SIG-M5 treated with dmso at 0.1 percent for 504 hours (cell line): ENCODE data around the gene ANTXR1.
"Not testable (repeated sequence)": the region's sequence is repeated elsewhere in the genome, so short reads cannot be mapped to it uniquely, and the experiment has no call there.

ENCODE experiments used
- DNase-seq: peaks from one replicate; lab custom pipeline; 2025; ENCODE audit not compliant: unreplicated experiment; lab: John Stamatoyannopoulos, UW

Gene ANTXR1

DNA sequence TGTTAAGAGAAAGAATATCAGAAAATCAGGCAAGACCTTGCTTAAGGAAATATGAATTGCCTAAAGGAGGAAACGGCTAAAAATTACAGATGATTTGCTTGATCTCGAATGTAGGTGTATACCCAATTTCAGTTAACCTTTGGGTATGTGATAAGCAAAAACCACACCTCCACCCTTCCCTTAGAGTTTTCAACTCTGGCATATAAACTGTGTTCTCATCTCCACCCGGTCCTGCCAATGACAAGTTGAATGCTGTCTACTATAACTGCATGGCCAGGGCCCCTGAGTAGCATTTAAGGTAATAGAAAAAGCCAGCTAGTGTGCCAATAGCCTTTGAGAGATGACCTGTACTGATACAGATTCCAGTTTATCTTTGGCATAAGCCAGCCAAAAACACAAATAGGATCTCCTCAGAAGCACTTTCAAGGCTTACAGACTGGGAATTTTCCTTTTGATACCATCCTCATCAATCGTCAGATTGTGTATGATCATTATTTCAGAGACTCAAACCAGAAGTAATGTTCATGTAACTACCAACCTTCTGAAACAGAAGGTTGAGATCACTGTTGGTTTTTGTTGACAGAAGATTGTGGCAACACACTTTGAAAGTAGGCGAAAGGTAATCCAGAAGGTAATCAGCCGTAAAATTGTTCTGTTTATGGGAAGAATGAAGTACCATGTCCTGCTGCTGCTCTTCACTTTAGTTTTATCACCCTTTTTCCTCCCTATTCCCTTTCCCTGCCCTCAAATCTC lies 211.0 kb downstream of the ANTXR1 start:
- DNase-seq: no peak

DNA sequence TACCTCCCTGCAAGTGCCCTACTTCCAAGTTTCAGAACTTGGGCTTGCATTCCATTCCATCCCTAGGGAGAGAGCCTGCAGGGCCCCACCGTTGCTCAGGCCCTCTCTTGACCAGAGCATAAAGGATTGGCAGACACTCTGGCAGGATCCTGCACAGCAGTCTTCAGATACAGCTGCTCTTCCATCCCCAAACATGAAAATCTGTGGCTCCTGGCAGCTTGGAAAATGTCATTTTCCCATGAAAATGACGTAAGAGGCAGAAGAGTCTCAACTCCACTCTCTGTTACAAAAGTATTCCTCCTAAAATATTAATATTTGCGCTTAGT lies 211.5 kb downstream of the ANTXR1 start:
- no peak for DNase-seq

DNA sequence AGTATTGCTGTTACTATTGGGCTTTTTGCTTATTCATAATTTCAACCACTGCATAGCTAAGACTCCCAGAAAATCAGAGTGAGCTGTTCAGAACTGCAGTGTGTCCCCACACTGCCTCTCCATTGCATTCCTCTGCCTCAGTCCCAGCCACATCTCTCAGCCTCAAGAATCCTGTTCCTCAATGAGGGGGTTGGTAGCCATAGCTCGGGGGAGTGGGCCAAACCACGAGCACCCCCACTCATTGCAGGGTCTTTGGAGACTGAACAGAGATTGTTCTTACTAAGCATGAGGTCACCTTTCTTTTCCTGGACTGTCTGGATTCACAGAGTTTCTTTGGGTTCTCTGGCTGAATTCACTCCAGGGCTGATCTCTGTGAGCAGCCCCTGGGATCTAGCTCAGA lies 213.0 kb downstream of the ANTXR1 start:
- no peak for DNase-seq

DNA sequence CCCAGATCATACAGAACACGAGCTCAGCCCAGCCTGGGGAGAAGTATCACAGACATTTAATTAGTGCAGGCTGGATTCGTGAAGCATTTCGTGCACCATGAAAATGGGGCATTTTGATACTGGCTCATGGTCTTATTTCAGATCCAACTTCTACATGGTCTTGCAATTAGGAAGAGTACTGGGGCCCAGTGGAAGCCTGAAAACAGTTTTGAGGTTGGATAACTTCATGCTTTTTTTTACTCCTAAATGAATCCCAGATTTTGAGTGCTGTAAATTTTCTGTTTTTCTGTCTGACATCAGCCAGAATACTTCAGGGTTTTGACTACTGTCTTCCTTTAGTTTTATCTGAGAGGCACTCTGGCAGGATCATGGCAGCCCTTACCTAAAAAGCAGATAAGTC lies 213.9 kb downstream of the ANTXR1 start:
- DNase-seq: no peak

DNA sequence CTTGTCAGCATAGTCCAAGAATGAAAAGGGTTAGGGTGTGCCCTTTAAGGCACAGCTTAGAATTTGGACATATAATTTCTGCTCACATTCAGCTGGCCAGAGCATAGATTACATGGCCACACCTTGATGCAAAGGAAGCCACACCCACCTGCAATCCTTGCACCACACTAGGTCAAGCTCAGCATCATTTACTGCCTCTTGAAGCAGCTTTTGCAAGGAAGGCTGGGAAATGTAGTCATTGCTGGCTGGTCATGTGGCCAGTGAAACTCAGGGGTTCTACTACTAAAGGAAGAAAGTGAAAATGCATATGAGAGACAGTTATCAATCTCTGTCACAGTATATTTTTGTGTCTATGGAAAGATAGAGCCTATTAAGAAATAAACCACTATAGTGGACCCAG lies 214.7 kb downstream of the ANTXR1 start:
- no peak for DNase-seq

DNA sequence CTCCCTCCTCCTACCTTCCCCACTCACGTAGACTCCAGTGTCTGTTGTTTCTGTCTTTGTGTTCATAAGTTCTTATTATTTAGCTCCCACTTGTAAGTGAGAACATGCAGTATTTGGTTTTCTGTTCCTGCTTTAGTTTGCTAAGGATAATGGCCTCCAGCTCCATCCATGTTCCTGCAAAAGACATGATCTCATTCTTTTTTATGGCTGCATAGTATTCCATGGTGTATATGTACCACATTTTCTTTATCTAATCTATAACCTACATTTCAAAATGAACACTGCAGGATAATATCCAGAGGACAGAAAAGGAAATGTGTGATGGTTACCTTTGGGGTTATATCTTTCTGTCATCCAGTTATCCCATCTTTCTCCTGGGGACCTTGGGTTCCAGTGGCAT lies 218.0 kb downstream of the ANTXR1 start:
- not testable (repeated sequence) for DNase-seq

DNA sequence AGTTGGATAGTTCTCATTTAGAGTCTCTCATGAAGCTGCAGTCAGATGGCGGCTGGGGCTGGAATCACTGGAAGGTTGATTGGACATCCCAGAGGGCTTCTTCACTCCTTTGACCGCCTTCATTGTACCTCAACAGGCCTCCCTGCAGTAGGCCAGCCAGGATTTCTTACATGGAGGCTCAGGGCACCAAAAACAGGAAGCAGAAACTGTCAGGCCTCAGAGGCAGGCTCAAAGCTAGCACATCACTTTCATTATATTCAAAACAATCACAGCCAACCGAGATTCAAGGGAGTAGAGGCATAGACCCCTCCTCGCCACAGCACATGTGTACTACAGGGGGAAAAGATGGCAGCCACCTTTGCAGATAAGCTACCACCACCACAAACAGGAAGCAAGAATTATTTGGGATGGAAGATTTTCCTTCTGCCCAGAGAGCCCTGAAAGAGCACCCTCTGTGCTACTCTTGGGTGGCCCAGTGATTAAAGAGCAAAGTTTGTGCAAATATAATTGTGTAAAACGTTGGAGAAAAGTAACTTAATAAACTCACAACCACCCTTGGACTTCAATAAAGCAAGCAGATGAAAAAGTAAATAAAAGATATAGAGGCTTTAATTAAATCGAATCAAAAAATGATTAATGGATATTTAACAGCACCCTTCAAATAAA lies 218.8 kb downstream of the ANTXR1 start:
- peak; percentile 10 for DNase-seq

DNA sequence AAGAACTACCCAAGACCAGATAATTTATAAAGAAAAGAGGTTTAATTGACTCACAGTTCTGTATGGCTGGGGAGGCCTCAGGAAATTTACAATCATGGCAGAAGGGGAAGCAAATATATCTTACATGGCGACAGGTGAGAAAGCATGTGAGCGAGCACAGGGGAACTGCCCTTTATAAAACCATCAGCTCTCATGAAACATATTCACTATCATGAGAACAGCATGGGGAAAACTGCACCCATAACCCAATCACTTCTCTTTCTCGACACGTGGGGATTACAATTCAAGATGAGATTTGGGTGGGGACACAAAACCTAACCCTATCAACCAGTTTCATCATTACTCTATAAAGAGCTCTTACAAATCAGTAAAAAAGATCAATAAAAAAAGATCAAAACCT lies 222.9 kb downstream of the ANTXR1 start:
- DNase-seq: not testable (repeated sequence)

DNA sequence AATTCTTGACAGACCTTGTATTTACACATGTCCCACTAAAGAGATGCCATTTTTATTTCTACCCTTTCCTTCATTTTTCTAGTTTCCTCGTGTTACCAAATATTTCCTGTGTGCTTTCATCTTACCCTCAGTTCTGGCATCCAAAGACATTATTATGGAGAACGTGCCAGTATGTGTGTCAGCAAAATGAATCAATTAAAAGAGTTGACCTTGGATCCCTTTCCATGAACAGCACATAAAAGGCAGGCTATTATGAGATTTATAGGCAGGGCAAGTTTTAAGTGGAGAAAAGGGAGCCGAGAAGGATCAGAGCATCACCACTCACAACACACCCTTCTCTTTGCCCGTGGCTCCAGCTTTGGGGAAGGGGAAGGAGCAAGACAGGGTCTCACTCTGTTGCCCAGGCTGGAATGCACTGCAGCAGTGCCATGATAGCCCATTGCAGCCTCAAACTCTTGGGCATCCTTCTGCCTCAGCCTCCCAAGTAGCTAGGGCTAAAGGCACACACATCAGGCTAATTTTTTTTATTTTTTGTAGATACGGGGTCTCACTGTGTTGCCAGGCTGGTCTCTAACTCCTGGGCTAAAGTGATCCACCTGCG lies 224.2 kb downstream of the ANTXR1 start:
- DNase-seq: no peak

DNA sequence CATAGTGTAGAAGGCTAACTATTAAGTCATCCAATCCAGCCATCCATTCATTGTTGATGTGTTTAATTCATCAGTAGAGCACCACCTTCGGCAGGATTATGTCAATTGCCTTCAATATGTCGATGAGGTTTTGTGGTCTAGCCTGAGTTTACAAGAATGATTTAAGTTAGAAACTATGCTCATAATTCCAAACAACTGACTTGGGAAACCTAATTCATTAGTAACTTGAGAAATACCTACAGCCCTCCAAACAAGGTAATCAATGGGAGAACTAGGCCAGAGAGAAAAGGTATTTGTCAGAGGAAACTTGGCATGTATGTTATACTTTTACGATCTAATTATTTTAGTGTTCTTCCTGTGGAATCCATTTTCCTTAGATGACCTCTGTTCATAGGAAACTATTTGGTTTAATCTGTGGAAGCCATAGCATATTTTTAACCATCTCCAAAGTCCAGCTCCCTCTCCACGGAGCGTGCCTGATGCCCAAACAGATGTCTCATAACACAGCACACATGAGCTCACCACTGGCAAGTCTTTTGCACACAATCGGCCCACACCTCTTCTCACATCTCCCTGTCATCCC lies 225.6 kb downstream of the ANTXR1 start:
- DNase-seq: no peak

DNA sequence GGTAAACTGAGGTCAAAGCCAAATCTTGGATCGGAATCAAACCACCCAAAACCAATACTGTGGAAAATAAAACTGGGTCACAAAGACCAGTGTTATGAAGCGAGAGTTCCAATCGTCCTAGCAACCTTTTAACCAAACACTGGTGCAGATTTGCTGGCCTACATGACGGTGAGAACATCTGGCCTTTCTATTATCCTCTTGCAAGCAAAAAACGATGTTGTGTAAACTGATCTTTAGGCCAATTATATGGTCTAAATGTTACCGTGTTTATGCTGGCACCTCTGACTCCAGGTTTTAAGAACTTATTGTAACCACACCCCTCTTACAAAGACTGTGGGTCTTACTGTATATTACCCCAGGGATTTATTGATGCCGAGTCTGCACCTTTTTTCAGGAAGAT lies 228.1 kb downstream of the ANTXR1 start:
- no peak for DNase-seq

DNA sequence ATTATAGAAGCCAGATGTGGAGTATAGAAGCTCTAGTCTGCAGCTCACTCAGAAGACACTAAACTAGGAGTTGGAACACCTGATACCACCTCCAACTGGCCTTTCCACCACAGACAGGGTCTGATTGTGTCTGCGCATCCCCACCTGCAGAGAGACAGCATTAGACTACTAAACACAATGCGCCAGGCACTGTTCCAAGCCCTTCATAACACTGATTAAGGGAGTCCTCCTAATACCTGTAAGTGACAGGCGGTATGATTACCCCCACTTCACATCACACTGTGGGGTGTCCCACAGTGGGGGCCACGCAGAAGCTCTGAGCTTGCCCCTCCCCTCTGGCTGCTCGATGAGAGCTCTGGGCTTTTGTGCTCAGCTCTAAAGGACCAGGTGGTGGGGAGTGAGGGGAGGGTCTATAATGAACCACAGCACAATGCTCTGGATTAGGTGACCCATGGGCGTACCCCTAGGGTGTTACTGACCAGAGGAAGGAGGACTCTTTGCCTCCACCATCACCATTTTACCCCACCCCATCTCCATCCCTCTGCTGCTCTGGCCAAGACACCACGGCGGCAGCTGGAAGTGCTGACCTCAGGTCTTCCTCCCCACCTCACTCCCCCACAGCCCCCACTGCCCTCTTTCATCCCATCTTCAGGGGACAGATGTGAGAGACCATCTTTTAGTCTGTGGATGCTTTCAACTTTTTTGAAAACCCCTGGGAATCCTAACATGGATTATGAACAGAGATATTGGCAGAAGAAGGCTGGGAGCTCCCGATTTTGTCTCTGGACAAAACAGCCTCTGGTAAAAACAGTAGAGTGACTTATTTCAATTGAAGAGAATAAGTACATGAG lies 228.9 kb downstream of the ANTXR1 start:
- DNase-seq: no peak

DNA sequence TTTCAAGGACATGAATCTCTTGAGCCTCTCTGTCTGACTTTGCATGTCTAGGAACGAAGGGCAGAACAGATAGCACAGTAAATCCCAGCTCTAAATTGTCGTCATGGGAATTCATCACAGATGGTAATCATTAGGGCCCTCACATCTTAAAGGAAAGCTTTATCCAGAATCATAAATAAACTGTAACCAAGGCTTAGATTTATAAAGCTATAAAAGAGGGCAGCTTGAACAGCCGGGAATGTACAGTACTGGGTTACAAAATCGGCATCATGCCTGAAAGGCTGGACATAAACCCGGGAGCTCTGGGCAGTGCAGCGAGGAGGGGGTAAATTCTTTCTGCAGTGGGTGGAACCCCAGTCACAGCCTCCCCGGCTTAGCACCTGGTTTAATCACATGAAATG lies 229.7 kb downstream of the ANTXR1 start:
- DNase-seq: no peak

DNA sequence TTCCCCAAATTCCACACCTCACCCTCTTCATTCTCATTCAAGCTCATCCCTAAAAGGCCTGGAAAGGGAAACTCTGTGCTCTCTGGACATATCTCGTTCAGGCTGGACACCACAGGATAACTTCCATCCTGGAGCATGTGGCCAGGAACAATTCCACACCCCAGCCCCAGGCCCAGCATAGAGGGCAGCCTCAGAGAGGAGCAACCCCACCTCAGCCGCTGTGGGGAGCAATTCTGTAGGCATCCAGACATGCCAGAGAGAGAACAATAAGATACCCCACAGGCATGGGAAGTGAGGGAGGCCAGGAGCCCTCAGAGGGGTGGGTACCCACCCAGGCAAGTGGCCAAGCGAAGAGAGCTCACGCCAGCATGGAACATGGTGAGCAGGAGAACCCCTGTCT lies 230.7 kb downstream of the ANTXR1 start:
- no peak for DNase-seq

DNA sequence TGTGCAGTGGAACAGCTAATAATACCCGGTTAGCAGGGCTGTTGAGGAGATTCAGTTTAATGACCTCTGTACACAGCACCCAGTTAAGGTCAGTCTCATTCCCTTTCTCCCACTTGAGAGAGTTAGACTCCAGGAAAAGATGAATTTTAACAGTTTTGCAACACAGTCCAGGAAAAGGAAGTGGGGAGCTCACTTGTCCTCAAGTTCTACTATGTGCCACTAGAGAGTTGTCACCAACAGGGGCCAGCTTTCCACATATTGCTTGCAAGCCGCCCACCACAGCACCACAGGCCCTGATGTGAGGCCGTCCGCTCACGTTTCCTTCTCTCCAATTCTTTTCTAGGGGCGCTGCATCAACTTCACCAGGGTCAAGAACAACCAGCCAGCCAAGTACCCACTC lies 231.9 kb downstream of the ANTXR1 start:
- DNase-seq: peak; percentile 12

DNA sequence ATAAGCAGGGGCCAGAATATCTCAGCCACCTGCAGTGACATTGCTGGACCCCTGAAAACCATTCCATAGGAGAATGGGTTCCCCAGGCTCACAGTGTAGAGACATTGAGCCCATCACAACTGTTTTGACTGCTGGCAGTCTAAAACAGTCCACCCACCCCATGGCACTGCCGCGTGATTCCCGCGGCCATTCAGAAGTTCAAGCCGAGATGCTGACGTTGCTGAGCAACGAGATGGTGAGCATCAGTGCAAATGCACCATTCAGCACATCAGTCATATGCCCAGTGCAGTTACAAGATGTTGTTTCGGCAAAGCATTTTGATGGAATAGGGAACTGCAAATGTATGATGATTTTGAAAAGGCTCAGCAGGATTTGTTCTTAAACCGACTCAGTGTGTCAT lies 234.6 kb downstream of the ANTXR1 start:
- no peak for DNase-seq

DNA sequence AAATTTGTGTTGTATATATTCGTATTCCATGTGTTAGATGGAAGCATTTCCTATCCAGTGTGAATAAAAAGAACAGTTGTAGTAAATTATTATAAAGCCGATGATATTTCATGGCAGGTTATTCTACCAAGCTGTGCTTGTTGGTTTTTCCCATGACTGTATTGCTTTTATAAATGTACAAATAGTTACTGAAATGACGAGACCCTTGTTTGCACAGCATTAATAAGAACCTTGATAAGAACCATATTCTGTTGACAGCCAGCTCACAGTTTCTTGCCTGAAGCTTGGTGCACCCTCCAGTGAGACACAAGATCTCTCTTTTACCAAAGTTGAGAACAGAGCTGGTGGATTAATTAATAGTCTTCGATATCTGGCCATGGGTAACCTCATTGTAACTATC lies 235.3 kb downstream of the ANTXR1 start:
- DNase-seq: no peak

DNA sequence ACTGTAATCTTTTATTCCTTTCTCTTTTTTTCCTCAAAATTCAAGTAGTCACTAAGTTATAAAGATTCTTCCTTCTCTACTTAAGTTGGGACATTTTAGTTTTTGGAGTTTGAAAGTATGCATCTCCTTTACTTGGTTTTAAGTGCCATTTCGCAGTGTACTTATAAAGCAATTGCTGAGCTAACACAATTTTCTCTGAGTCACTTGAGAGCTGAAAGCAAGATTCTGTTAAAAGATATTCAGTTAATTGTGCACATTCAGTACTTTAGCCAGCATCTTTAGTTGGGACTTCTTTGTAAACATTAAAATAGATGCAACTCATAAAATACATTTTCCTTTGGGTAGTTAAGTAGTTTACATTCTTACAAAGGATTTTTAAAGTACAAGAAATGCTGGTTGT lies 238.0 kb downstream of the ANTXR1 start:
- DNase-seq: no peak

DNA sequence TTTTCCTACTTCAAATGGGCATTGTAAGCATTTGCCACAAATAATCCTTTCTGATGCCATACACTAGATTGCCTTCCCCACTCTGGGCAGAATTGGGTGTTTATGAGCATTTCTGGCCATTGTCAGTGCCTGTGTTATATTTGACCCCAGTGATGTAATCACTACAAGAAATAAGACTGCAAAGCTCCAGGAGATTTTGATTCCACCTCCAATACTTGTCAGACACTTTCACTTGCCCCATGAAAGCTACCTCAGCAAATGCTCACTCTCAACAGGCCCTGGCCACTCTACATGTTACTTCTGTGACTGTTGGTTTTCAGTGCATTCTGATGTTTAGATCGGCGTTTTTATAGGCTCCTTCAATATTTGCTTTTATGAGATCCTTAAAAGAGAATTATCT lies 239.0 kb downstream of the ANTXR1 start:
- DNase-seq: no peak

DNA sequence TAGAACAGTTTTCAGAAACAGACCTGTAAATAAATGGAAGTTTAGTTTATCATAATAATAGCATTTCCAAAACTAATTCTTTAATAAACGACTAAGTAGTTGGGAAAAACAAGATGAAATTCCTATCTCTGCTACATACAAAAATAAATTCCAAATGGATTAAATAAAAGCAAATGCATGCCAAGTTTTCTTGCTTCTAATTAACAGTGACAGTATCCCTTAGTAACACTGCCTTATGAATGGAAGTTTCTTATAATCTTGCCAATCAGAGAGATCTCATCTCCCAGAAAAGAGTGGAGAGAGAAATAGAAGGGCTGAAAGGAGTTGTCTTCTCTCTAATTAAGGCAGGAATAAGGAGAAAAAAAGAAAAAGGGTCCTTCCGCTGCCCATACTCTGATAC lies 240.1 kb downstream of the ANTXR1 start:
- no peak for DNase-seq

DNA sequence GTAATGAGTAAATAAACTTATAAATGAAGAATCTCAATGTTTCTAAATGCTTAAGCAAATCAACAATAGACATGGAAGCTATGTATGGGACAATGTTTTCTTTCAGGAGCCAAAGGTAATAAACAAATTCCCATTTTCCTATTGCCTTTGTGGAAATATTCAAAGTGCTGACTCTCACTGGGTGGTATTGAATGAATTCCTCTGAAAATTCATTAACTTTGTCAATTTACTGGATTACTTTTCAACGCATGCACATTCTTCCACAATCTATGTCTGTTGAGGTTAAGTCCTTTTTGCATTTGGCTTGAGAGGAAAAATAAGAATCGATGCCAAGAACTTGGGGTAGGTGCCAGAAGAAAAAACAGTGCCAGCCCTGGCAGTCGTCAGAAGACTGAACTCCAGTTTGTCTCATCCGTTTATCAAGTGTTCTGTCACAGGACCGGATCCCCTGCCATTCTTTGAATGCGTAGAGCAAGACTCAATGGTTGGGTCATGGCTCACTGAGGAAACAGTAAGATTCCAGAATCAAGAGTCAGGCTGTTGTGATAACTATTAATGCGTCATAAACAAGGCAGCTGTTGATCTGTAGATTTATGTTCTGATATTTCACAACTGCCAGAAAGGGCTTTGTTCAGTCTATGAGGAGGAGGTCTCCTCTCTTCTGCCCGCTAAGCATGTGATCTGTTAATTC lies 240.8 kb downstream of the ANTXR1 start:
- no peak for DNase-seq
